PC-3 (cell line): Measurements from ENCODE around the gene PPP1R3C. TPM values are rescaled to one million over a fixed set of nuclear protein-coding genes. Genes with fewer than 3 reads are reported as not detected.
A peak's percentile ranks its signal among the peaks of the same experiment; 100 is the strongest.

Source experiments
- ATAC-seq: fragments of 200-7000 bp; cut with Tn5 transposase; 2 replicates; pipeline ENCODE4 v1.9.1; 2020; ENCODE audit warnings: mild to moderate bottlenecking, moderate library complexity
- BruUV-seq: library from RNA; stranded (reverse); fragments of 400-500 nt; replicated peaks from 2 replicates; lab custom pipeline; 2021; lab: Mats Ljungman, UMichigan
- CTCF ChIA-PET: fragments of 300-600 bp; sonication (Branson Sonifier 250); formaldehyde crosslinking; loops from one replicate; lab custom pipeline; 2022; ENCODE audit warnings: antibody characterized with exemption; lab: Charles Lee
- POLR2A ChIA-PET: fragments of 300-600 bp; sonication (Branson Sonifier 250); formaldehyde crosslinking; loops from one replicate; lab custom pipeline; 2022; ENCODE audit warnings: antibody characterized with exemption; ENCODE audit not compliant: unreplicated experiment; lab: Charles Lee
- DNase-seq: peaks from one replicate; pipeline ENCODE4 v3.0.0-alpha.2; 2015
- H2AFZ ChIP-seq: fragments of 300-600 bp; sonication (generic); 2 replicates; pipeline ENCODE4 v1.6.0; 2016; ENCODE audit warnings: antibody characterized with exemption, low read length
- H3F3A ChIP-seq: fragments of 300-600 bp; sonication (generic); one replicate; pipeline ENCODE4 v1.6.0; 2017; ENCODE audit warnings: antibody characterized with exemption, low read length, control low read depth, mild to moderate bottlenecking; ENCODE audit not compliant: unreplicated experiment
- H3K27ac ChIP-seq: fragments of 300-600 bp; sonication (generic); 2 replicates; pipeline ENCODE4 v1.5.1; 2016; ENCODE audit warnings: mild to moderate bottlenecking, low read length
- H3K27me3 ChIP-seq: fragments of 300-600 bp; sonication (generic); 2 replicates; pipeline ENCODE4 v1.6.1; 2016; ENCODE audit warnings: low read length, mixed read lengths
- H3K36me3 ChIP-seq: fragments of 300-600 bp; sonication (generic); 2 replicates; pipeline ENCODE4 v1.6.1; 2016; ENCODE audit warnings: low read depth, mixed run types, low read length, mixed read lengths
- H3K4me1 ChIP-seq: fragments of 300-600 bp; sonication (generic); 2 replicates; pipeline ENCODE4 v1.5.1; 2016; ENCODE audit warnings: low read length; ENCODE audit not compliant: insufficient read depth
- H3K4me2 ChIP-seq: fragments of 300-600 bp; sonication (generic); 2 replicates; pipeline ENCODE4 v1.6.0; 2016; ENCODE audit warnings: low read length
- H3K4me3 ChIP-seq: fragments of 300-600 bp; sonication (generic); 2 replicates; pipeline ENCODE4 v1.5.1; 2016; ENCODE audit warnings: mild to moderate bottlenecking, low read length, mixed read lengths
- H3K79me2 ChIP-seq: fragments of 300-600 bp; sonication (generic); 2 replicates; pipeline ENCODE4 v1.6.1; 2017; ENCODE audit warnings: low read length, mixed read lengths
- H3K9ac ChIP-seq: fragments of 300-600 bp; sonication (generic); 2 replicates; pipeline ENCODE4 v1.6.0; 2016; ENCODE audit warnings: mild to moderate bottlenecking, low read length
- H3K9me2 ChIP-seq: fragments of 300-600 bp; sonication (generic); replicated peaks from 2 replicates; pipeline ENCODE4 v1.6.1; 2016; ENCODE audit warnings: mixed run types, low read length, mixed read lengths
- H3K9me3 ChIP-seq: fragments of 300-600 bp; sonication (generic); 2 replicates; pipeline ENCODE4 v1.6.1; 2016; ENCODE audit warnings: low read length, mixed read lengths
- H4K20me1 ChIP-seq: fragments of 300-600 bp; sonication (generic); 2 replicates; pipeline ENCODE4 v1.6.1; 2016; ENCODE audit warnings: low read length, mixed read lengths
- CTCF ChIP-seq: fragments of 300-600 bp; sonication (generic); conservative IDR thresholded peaks from 2 replicates; pipeline ENCODE4 v1.5.1; 2017; ENCODE audit warnings: antibody characterized with exemption, low read depth, mild to moderate bottlenecking, low read length
- EZH2 ChIP-seq: fragments of 300-600 bp; sonication (generic); IDR thresholded peaks from one replicate; pipeline ENCODE4 v1.6.1; 2017; ENCODE audit warnings: antibody characterized with exemption, mild to moderate bottlenecking, low read length; ENCODE audit not compliant: unreplicated experiment
- EZH2phosphoT487 ChIP-seq: fragments of 300-600 bp; sonication (generic); IDR thresholded peaks from 2 replicates; pipeline ENCODE4 v1.6.1; 2018; ENCODE audit warnings: mild to moderate bottlenecking, antibody characterized with exemption, low read length, borderline replicate concordance
- intact Hi-C: fragments of 100-400 bp; cut with micrococcal nuclease; formaldehyde crosslinking; loops from 2 replicates; pipeline ENCODE4 v1.9.0; 2023
- total RNA-seq: library from RNA; depleted of rRNA; stranded (reverse); fragments of >200 nt; gene quantifications from 2 replicates; pipeline ENCODE4 v1.2.3, GENCODE V29; 2014

PPP1R3C gene
- total RNA-seq, 1 experiment from 2014 or later, result not detected

DNA sequence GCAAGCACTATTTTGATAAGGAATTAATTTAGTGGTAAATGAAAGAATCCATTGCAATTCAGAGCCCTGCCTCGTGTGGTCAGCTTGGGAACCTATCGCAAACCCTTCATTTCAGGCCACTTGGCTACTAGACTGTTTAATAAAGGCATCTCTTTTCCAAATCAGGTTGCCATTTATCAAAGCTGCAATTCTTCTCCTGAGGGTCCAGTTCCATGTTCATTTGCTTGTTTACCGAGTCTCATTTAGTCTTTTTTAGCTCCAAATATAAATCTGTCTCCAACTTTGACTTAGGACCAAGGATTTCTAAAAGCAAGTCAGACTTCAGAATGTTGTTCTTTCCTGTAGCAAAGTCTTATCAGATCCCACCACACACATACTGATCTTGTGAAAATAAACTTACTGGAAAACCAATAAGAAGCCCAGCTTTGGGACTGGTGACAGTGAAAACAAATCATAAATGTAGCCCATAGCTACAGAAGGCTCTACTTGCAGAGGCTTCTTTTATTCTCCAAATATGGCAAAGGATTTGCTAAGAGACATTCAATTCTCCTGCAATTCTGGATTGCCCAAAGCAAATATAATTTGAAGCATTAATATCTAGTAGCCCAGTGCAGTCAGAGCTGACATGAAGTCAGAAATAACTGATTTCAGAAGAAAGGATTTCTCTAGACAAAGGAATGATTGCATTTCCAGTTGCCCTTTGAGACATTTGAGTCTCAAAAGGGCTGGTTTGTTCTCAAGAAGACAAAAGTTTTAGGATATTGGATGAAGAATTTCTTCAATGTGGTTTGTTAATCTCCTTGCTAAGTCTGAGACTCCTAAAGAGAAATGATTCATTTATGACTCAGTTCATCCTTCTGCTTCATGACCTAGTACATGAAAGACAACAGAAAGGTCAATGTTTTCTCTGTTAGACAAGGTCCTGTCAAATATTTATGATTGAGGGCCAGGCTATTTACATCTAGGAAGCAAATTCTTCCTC is 28.0 kb downstream of the PPP1R3C start:
- TF ChIP-seq EZH2phosphoT487 (no peak), CTCF (no peak; the same call in 1 of the 2 replicates), EZH2 (no peak)
- H3K27ac ChIP-seq, result peak overlapping the region; percentile 69
- intact Hi-C loops, result no loop called here
- 0 out of 2 replicates have a peak overlapping the region, but pooled peaks have one; percentile 3 for H3K4me3 ChIP-seq
- ChIA-PET CTCF (interaction anchor here (0.9 kb wide), 1 partner anchor 17 kb away, joined by 3 read pairs; no protein-coding TSS in a partner anchor), POLR2A (no interaction called here)
- no peaks in the 10 kb centered on the region for H3K27me3 ChIP-seq
- H2AFZ ChIP-seq, result no peak overlapping the region
- H3K79me2 ChIP-seq, result no peaks in the 10 kb centered on the region
- DNase-seq (peak; percentile 67), ATAC-seq (peak; percentile 27)
- H4K20me1 ChIP-seq, result no peaks in the 10 kb centered on the region
- H3K4me2 ChIP-seq, result peak overlapping the region; percentile 60
- H3K9ac ChIP-seq, result no peak overlapping the region
- peaks cover 7% of the 10 kb centered on the region for H3F3A ChIP-seq
- BruUV-seq, result no TSS peak
- H3K4me1 ChIP-seq, result peaks cover 33% of the 10 kb centered on the region
- no peaks in the 10 kb centered on the region for H3K9me2 ChIP-seq
- no peaks in the 10 kb centered on the region for H3K36me3 ChIP-seq
- 0 out of 2 replicates have a peak, but pooled peaks cover 4% of the 10 kb centered on the region for H3K9me3 ChIP-seq

DNA sequence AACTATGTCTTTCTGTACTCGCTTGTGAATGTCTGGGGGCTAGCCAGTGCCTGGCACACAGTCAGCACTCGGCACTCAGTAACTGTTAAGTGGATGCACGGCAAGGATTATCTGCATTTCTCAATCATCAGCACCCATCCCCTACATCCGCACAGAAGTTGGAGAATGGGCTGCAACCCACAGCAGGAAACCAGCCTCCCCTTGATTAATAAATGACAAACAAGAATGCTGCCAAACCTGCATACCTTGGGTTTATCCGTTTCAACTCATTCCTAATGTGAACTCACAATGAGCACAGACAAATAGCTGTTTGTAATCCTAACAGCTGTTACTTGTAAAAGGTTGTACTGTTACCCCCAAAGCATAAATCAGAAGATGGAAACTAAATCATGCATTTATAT is 28.9 kb downstream of the PPP1R3C start:
- H3K9ac ChIP-seq, result no peak overlapping the region
- H3K4me1 ChIP-seq, result peaks cover 37% of the 10 kb centered on the region
- TF ChIP-seq CTCF, result no peak
- TF ChIP-seq EZH2, result no peak
- no peak for TF ChIP-seq EZH2phosphoT487
- H3F3A ChIP-seq, result peaks cover 7% of the 10 kb centered on the region
- H3K9me2 ChIP-seq, result no peaks in the 10 kb centered on the region
- CTCF ChIA-PET, result no interaction called here
- 0 out of 2 replicates have a peak, but pooled peaks cover 4% of the 10 kb centered on the region for H3K9me3 ChIP-seq
- peak overlapping the region; percentile 69 for H3K27ac ChIP-seq
- H3K4me3 ChIP-seq, result 0 out of 2 replicates have a peak overlapping the region, but pooled peaks have one; percentile 3
- H2AFZ ChIP-seq, result no peak overlapping the region
- DNase-seq (peak; percentile 83), ATAC-seq (peak; percentile 59)
- POLR2A ChIA-PET, result no interaction called here
- no TSS peak for BruUV-seq
- H3K4me2 ChIP-seq, result peak overlapping the region; percentile 60
- no peaks in the 10 kb centered on the region for H3K36me3 ChIP-seq
- no peaks in the 10 kb centered on the region for H3K27me3 ChIP-seq
- H4K20me1 ChIP-seq, result no peaks in the 10 kb centered on the region
- H3K79me2 ChIP-seq, result no peaks in the 10 kb centered on the region
- intact Hi-C loops, result no loop called here
